SK-N-SH treated with all-trans-retinoic acid at 6 μM for 48 hours (cell line): ENCODE results near the gene PPP1R1A.

ENCODE experiments used
- ATAC-seq: fragments of 200-7000 bp; cut with Tn5 transposase; 3 replicates; pipeline ENCODE4 v1.9.1; 2020; ENCODE audit warnings: mild to moderate bottlenecking, moderate library complexity
- ARNTL ChIP-seq: fragments of 450-650 bp; formaldehyde crosslinking; IDR thresholded peaks from 2 replicates; pipeline ENCODE4 v1.5.0; 2020; ENCODE audit warnings: low read depth, mild to moderate bottlenecking, moderate library complexity, borderline replicate concordance
- BACH2 ChIP-seq: fragments of 250-450 bp; sonication (Bioruptor Pico); IDR thresholded peaks from 2 replicates; pipeline ENCODE4 v1.9.0; 2021; ENCODE audit warnings: mild to moderate bottlenecking, borderline replicate concordance
- CSDC2 ChIP-seq: fragments of 250-450 bp; sonication (Bioruptor Pico); IDR thresholded peaks from 2 replicates; pipeline ENCODE4 v1.5.0; 2020; ENCODE audit warnings: mild to moderate bottlenecking, moderate library complexity
- GLIS3 ChIP-seq: fragments of 250-450 bp; sonication (Bioruptor Pico); IDR thresholded peaks from 2 replicates; pipeline ENCODE4 v1.5.0; 2020; ENCODE audit warnings: mild to moderate bottlenecking, moderate library complexity
- ISL1 ChIP-seq: fragments of 250-450 bp; sonication (Bioruptor Pico); IDR thresholded peaks from 2 replicates; pipeline ENCODE4 v2.1.2; 2022; ENCODE audit warnings: mild to moderate bottlenecking, moderate library complexity
- OSR1 ChIP-seq: fragments of 250-450 bp; sonication (Bioruptor Pico); IDR thresholded peaks from 2 replicates; pipeline ENCODE4 v1.8.0; 2022; ENCODE audit warnings: moderate library complexity, mild to moderate bottlenecking, inconsistent platforms
- PPARA ChIP-seq: fragments of 250-450 bp; sonication (Bioruptor Pico); IDR thresholded peaks from 2 replicates; pipeline ENCODE4 v1.5.0; 2020; ENCODE audit warnings: mild to moderate bottlenecking, borderline replicate concordance
- RARB ChIP-seq: fragments of 250-450 bp; sonication (Bioruptor Pico); IDR thresholded peaks from 2 replicates; pipeline ENCODE4 v1.8.0; 2021; ENCODE audit warnings: mild to moderate bottlenecking, moderate library complexity
- SNAI2 ChIP-seq: fragments of 250-450 bp; sonication (Bioruptor Pico); IDR thresholded peaks from 2 replicates; pipeline ENCODE4 v1.5.0; 2020; ENCODE audit warnings: mild to moderate bottlenecking, moderate library complexity
- TCF4 ChIP-seq: fragments of 250-450 bp; sonication (Bioruptor Pico); IDR thresholded peaks from 2 replicates; pipeline ENCODE4 v1.8.0; 2021; ENCODE audit warnings: mild to moderate bottlenecking, moderate library complexity, borderline replicate concordance
- TOX ChIP-seq: fragments of 250-450 bp; sonication (Bioruptor Pico); IDR thresholded peaks from 2 replicates; pipeline ENCODE4 v1.8.0; 2021; ENCODE audit warnings: mild to moderate bottlenecking, moderate library complexity, borderline replicate concordance
- TSHZ2 ChIP-seq: fragments of 250-450 bp; sonication (Bioruptor Pico); IDR thresholded peaks from 2 replicates; pipeline ENCODE4 v1.5.0; 2020; ENCODE audit warnings: mild to moderate bottlenecking, moderate library complexity
- ZC3H10 ChIP-seq: fragments of 250-450 bp; sonication (Bioruptor Pico); IDR thresholded peaks from 2 replicates; pipeline ENCODE4 v1.5.1; 2021; ENCODE audit warnings: mild to moderate bottlenecking, moderate library complexity
- ZFP3 ChIP-seq: fragments of 250-450 bp; sonication (Bioruptor Pico); IDR thresholded peaks from 2 replicates; pipeline ENCODE4 v1.5.0; 2020; ENCODE audit warnings: mild to moderate bottlenecking, moderate library complexity
- ZFP30 ChIP-seq: fragments of 450-650 bp; formaldehyde crosslinking; IDR thresholded peaks from 2 replicates; pipeline ENCODE4 v1.5.0; 2022; ENCODE audit warnings: mild to moderate bottlenecking, moderate library complexity
- ZNF70 ChIP-seq: fragments of 450-650 bp; formaldehyde crosslinking; IDR thresholded peaks from 2 replicates; pipeline ENCODE4 v1.5.0; 2020; ENCODE audit warnings: mild to moderate bottlenecking, moderate library complexity
- ZNF8 ChIP-seq: fragments of 450-650 bp; formaldehyde crosslinking; IDR thresholded peaks from 2 replicates; pipeline ENCODE4 v1.5.0; 2020; ENCODE audit warnings: mild to moderate bottlenecking, moderate library complexity
- TF ChIP-seq, protein P1 (sequence below): fragments of 250-450 bp; sonication (Bioruptor Pico); IDR thresholded peaks from 2 replicates; pipeline ENCODE4 v1.8.0; 2020; ENCODE audit warnings: mild to moderate bottlenecking, moderate library complexity, borderline replicate concordance
- TF ChIP-seq, protein P2 (sequence below): fragments of 250-450 bp; sonication (Bioruptor Pico); IDR thresholded peaks from 2 replicates; pipeline ENCODE4 v1.5.1; 2020; ENCODE audit warnings: low read depth, mild to moderate bottlenecking, moderate library complexity
- TF ChIP-seq, protein P3 (sequence below): fragments of 250-450 bp; sonication (Bioruptor Pico); IDR thresholded peaks from 2 replicates; pipeline ENCODE4 v1.5.1; 2021; ENCODE audit warnings: mild to moderate bottlenecking, moderate library complexity
- TF ChIP-seq, protein P4 (sequence below): fragments of 250-450 bp; sonication (Bioruptor Pico); IDR thresholded peaks from 2 replicates; pipeline ENCODE4 v1.8.0; 2021; ENCODE audit warnings: low read depth, mild to moderate bottlenecking, moderate library complexity, borderline replicate concordance

Gene PPP1R1A

DNA sequence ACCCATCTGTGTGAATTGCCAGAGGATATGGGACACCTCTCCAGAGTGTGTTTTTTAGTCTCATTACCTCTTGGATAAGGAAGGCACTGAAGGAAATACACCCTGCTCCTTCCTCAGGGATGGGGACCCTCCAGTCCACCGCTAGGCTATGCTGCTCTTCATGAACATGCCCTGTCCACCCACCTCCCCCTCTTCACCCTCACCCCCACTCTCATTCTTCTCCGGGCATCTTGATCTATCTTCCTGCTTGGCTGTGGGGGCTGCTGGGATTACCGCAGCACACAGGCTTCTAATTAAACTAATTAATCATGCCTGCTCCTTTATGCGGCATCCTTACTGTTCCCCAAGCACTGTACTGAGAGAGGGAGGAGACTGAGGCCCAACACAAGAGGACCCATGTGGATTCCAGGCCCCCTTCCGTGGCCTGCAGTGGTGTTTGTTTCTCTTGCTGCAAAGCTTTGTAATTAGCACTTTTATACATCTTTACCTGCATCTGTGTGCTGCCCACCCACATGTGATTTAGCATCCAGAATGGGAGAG is 46.6 kb downstream of the PPP1R1A start (continued):
- TF ChIP-seq, protein P1, sequence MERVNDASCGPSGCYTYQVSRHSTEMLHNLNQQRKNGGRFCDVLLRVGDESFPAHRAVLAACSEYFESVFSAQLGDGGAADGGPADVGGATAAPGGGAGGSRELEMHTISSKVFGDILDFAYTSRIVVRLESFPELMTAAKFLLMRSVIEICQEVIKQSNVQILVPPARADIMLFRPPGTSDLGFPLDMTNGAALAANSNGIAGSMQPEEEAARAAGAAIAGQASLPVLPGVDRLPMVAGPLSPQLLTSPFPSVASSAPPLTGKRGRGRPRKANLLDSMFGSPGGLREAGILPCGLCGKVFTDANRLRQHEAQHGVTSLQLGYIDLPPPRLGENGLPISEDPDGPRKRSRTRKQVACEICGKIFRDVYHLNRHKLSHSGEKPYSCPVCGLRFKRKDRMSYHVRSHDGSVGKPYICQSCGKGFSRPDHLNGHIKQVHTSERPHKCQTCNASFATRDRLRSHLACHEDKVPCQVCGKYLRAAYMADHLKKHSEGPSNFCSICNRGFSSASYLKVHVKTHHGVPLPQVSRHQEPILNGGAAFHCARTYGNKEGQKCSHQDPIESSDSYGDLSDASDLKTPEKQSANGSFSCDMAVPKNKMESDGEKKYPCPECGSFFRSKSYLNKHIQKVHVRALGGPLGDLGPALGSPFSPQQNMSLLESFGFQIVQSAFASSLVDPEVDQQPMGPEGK (CRISPR knock-in tag): no peak
- no peak for TF ChIP-seq ZFP3 (CRISPR knock-in tag)
- no peak for TF ChIP-seq CSDC2
- no peak for TF ChIP-seq SNAI2 (CRISPR knock-in tag)

GRCh38 chr12:54538136-54538700 is 50.2 kb downstream of the PPP1R1A start:
- TF ChIP-seq ISL1 (CRISPR knock-in tag): no peak
- no peak for TF ChIP-seq PPARA
- no peak for TF ChIP-seq CSDC2
- no peak for TF ChIP-seq TSHZ2 (CRISPR knock-in tag)
- TF ChIP-seq, protein P2, sequence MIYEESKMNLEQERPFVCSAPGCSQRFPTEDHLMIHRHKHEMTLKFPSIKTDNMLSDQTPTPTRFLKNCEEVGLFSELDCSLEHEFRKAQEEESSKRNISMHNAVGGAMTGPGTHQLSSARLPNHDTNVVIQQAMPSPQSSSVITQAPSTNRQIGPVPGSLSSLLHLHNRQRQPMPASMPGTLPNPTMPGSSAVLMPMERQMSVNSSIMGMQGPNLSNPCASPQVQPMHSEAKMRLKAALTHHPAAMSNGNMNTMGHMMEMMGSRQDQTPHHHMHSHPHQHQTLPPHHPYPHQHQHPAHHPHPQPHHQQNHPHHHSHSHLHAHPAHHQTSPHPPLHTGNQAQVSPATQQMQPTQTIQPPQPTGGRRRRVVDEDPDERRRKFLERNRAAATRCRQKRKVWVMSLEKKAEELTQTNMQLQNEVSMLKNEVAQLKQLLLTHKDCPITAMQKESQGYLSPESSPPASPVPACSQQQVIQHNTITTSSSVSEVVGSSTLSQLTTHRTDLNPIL (CRISPR knock-in tag): no peak
- no peak for TF ChIP-seq ZFP3 (CRISPR knock-in tag)
- no peak for TF ChIP-seq SNAI2 (CRISPR knock-in tag)
- TF ChIP-seq ZC3H10: no peak
- TF ChIP-seq TOX: no peak
- TF ChIP-seq ZNF8 (CRISPR knock-in tag): no peak
- TF ChIP-seq TCF4 (CRISPR knock-in tag): no peak
- no peak for TF ChIP-seq GLIS3 (CRISPR knock-in tag)
- no peak for TF ChIP-seq ZFP30 (CRISPR knock-in tag)
- TF ChIP-seq RARB (CRISPR knock-in tag): no peak
- TF ChIP-seq BACH2 (CRISPR knock-in tag): no peak
- TF ChIP-seq OSR1 (CRISPR knock-in tag): no peak
- ATAC-seq: no peak

- ATAC-seq: no peak
- TF ChIP-seq, protein P2 (CRISPR knock-in tag): no peak
- TF ChIP-seq ZNF70 (CRISPR knock-in tag): no peak
Observed at GRCh38 chr12:54535474-54535873, 53.0 kb downstream of the PPP1R1A start.

- ATAC-seq: no peak
- TF ChIP-seq ZC3H10 (no peak), ZNF70 (CRISPR knock-in tag) (no peak), TCF4 (CRISPR knock-in tag) (no peak), OSR1 (CRISPR knock-in tag) (no peak), CSDC2 (no peak), ZFP3 (CRISPR knock-in tag) (no peak), ARNTL (no peak), RARB (CRISPR knock-in tag) (no peak), BACH2 (CRISPR knock-in tag) (no peak), GLIS3 (CRISPR knock-in tag) (no peak), ZFP30 (CRISPR knock-in tag) (no peak)
- TF ChIP-seq, protein P3, sequence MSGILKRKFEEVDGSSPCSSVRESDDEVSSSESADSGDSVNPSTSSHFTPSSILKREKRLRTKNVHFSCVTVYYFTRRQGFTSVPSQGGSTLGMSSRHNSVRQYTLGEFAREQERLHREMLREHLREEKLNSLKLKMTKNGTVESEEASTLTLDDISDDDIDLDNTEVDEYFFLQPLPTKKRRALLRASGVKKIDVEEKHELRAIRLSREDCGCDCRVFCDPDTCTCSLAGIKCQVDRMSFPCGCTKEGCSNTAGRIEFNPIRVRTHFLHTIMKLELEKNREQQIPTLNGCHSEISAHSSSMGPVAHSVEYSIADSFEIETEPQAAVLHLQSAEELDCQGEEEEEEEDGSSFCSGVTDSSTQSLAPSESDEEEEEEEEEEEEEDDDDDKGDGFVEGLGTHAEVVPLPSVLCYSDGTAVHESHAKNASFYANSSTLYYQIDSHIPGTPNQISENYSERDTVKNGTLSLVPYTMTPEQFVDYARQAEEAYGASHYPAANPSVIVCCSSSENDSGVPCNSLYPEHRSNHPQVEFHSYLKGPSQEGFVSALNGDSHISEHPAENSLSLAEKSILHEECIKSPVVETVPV (CRISPR knock-in tag): no peak
- TF ChIP-seq, protein P1 (CRISPR knock-in tag): no peak
- TF ChIP-seq, protein P2 (CRISPR knock-in tag): no peak
- TF ChIP-seq, protein P4, sequence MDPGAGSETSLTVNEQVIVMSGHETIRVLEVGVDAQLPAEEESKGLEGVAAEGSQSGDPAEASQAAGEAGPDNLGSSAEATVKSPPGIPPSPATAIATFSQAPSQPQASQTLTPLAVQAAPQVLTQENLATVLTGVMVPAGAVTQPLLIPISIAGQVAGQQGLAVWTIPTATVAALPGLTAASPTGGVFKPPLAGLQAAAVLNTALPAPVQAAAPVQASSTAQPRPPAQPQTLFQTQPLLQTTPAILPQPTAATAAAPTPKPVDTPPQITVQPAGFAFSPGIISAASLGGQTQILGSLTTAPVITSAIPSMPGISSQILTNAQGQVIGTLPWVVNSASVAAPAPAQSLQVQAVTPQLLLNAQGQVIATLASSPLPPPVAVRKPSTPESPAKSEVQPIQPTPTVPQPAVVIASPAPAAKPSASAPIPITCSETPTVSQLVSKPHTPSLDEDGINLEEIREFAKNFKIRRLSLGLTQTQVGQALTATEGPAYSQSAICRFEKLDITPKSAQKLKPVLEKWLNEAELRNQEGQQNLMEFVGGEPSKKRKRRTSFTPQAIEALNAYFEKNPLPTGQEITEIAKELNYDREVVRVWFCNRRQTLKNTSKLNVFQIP (CRISPR knock-in tag): no peak
Observed at GRCh38 chr12:54529581-54529980, 58.9 kb downstream of the PPP1R1A start.
